Measurements from ENCODE around the gene KIF21A.
"Not testable (repeated sequence)": the region's sequence is repeated elsewhere in the genome, so short reads cannot be mapped to it uniquely, and the experiment has no call there.

KIF21A gene, protein sequence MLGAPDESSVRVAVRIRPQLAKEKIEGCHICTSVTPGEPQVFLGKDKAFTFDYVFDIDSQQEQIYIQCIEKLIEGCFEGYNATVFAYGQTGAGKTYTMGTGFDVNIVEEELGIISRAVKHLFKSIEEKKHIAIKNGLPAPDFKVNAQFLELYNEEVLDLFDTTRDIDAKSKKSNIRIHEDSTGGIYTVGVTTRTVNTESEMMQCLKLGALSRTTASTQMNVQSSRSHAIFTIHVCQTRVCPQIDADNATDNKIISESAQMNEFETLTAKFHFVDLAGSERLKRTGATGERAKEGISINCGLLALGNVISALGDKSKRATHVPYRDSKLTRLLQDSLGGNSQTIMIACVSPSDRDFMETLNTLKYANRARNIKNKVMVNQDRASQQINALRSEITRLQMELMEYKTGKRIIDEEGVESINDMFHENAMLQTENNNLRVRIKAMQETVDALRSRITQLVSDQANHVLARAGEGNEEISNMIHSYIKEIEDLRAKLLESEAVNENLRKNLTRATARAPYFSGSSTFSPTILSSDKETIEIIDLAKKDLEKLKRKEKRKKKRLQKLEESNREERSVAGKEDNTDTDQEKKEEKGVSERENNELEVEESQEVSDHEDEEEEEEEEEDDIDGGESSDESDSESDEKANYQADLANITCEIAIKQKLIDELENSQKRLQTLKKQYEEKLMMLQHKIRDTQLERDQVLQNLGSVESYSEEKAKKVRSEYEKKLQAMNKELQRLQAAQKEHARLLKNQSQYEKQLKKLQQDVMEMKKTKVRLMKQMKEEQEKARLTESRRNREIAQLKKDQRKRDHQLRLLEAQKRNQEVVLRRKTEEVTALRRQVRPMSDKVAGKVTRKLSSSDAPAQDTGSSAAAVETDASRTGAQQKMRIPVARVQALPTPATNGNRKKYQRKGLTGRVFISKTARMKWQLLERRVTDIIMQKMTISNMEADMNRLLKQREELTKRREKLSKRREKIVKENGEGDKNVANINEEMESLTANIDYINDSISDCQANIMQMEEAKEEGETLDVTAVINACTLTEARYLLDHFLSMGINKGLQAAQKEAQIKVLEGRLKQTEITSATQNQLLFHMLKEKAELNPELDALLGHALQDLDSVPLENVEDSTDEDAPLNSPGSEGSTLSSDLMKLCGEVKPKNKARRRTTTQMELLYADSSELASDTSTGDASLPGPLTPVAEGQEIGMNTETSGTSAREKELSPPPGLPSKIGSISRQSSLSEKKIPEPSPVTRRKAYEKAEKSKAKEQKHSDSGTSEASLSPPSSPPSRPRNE (N-terminal part only)

GRCh38 chr12:39443081-39443928, at the start of gene KIF21A:
Gene KIF21A (minus strand): TSS chr12:39443120. CDS start chr12:39442970, 150 bp downstream.
- peak; percentile 73 to 81 for DNase-seq (ENCODE audit: low read depth in 2 of 2)

- no peak for DNase-seq (ENCODE audit: low read depth in 2 of 2)
Observed at GRCh38 chr12:39490500-39491282, 47.8 kb upstream of the KIF21A start.

GRCh38 chr12:39483597-39483996, 40.7 kb upstream of the KIF21A start:
- DNase-seq (ENCODE audit: low read depth in 2 of 2) = no peak

- DNase-seq (ENCODE audit: low read depth in 2 of 2) = no peak
Observed at GRCh38 chr12:39483042-39483441, 40.1 kb upstream of the KIF21A start.

DNA sequence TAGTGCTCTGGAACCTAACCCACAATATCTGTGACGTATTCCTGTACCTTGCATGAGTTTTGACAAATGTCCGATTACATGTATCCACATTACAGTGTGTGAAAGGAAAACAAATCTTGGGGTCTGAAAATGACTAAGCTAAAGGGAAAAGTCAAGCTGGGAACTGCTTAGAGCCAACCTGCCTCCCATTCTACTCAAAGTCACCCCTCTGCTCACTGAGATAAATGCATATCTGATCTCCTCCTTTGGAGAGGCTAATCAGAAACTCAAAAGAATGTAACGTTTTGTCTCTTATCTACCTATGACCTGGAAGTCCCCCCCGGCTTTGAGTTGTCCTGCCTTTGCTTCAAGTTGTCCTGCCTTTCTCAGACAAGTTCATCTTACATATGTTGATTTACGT, 34.0 kb upstream of the KIF21A start:
- no peak for DNase-seq (ENCODE audit: low read depth in 2 of 2)

DNA sequence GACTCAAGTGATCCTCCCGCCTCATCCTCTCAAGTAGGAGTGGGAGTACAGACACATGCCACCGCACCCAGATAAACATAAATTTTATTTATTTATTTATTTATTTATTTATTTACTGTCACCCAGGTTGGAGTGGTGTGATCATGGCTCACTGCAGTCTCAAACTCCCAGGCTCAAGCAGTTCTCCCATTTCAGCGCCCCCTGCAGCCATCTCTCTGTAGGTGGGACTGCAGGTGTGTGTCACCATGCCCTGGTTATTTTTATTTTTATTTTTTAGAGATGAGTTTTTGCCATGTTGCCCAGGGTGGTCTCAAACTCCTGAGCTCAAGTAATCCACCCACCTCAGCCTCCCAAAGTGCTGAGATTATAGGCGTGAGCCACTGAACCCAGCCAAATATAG, 33.2 kb upstream of the KIF21A start:
- DNase-seq (ENCODE audit: low read depth in 2 of 2) = no peak

GRCh38 chr12:39475136-39475535, 32.2 kb upstream of the KIF21A start:
- DNase-seq (ENCODE audit: low read depth in 2 of 2) = not testable (repeated sequence)

DNA sequence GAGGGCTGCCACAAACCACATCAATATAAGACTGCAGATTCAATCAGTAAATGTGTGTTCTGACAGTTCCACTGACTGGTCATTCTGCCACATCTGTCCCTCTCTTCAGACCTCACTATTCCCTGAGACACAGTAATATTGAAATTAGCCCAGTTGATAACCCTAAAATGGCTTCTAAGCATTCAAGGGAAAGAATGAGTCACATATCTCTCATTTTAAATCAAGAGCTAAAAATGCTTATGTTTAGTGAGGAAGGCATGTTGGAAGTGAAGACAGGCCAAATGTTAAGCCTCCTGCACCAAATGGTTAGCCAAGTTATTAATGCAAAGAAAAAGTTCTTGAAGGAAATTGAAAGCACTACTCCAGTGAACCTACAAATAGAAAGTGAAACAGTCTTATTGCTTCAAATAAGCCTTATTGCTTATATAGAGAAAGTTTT, 24.5 kb upstream of the KIF21A start:
- DNase-seq (ENCODE audit: low read depth in 2 of 2) = no peak

GRCh38 chr12:39464976-39465695, 22.2 kb upstream of the KIF21A start:
- DNase-seq (ENCODE audit: low read depth in 2 of 2) = no peak

DNA sequence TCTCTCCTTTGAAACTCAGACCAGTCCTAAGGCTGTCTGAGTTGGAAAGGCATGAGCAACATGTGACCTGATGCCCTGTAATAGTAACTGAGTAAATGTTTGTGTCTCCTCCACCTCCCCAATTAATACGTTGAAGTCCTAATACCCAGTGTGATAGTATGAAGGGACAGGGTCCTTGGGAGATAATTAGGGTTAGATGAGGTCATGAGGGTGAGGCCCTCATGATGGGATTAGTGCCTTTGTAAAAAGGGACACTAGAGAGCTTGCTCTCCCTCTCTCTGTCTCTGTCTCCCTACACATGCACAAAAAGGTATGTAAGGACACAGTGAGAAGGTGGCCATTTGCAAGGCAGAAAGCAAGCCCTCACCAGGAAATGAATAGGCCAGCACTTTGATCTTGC, 18.1 kb upstream of the KIF21A start:
- DNase-seq (ENCODE audit: low read depth in 2 of 2) = no peak

- no peak for DNase-seq (ENCODE audit: low read depth in 2 of 2)
Observed at GRCh38 chr12:39459027-39459434, 16.1 kb upstream of the KIF21A start.

- no peak for DNase-seq (ENCODE audit: low read depth in 2 of 2)
Observed at GRCh38 chr12:39451977-39452376, 9.1 kb upstream of the KIF21A start.

GRCh38 chr12:39448038-39448437, 5.1 kb upstream of the KIF21A start:
- DNase-seq (ENCODE audit: low read depth in 2 of 2) = no peak

DNA sequence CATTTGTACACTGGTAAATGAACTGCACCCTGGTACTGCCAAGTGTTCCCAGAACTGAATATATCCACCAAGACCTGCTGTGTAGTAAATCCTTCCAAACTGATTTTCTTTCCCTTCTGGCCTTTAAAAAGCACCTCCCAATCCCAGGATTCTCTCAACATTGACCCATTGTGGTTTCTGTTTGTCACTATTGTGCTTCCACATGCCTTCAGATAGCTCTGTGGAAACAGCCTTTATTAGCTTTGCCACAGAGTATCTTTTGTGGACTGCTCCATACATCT, 949 bp upstream of the KIF21A start:
- DNase-seq (ENCODE audit: low read depth in 2 of 2) = no peak

GRCh38 chr12:39442831-39443080, 164 bp downstream of the KIF21A start:
- DNase-seq (ENCODE audit: low read depth in 2 of 2) = no peak

- DNase-seq (ENCODE audit: low read depth in 2 of 2) = peak; percentile 37 to 38
Observed at GRCh38 chr12:39441963-39442830, 723 bp downstream of the KIF21A start.

DNA sequence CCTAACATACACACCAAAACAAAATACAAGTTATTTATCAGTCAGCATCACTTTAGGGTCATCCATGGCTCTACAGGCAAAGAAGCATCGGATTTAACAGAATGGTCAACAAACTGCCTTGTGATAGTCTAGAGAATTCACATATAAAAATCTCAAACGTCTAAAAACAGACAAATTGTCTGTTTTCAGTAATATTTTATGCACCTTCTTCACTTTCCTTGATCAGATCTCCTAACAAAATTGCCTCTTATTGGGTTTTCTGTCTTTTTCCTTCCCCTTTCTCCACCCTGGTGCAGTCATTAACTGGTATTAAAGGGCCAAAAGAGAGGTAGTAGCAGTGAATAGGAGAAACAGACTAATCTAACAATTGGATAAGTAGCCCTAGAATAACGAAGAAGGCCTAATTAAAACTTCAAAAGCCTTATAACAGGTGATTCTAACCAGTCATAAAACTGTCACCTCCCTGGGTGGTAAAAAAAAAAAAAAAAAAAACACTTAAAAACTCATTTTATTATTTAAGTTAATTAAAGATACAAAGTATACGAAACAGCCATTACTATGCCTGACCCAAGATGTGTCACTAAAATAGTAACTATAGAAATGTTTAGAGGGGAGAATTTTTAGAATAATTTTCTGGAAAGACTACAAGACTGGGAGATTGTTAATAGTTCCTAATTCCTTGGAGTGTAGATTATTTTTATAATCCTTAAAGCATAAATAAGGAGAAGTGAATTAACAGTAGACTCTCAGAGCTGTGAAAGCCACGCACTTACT, 1.5 kb downstream of the KIF21A start:
- DNase-seq (ENCODE audit: low read depth in 2 of 2) = no peak

- no peak for DNase-seq (ENCODE audit: low read depth in 2 of 2)
Observed at GRCh38 chr12:39440781-39441180, 2.1 kb downstream of the KIF21A start.
